ENCODE data around the gene DRD3.

DRD3 gene

DNA sequence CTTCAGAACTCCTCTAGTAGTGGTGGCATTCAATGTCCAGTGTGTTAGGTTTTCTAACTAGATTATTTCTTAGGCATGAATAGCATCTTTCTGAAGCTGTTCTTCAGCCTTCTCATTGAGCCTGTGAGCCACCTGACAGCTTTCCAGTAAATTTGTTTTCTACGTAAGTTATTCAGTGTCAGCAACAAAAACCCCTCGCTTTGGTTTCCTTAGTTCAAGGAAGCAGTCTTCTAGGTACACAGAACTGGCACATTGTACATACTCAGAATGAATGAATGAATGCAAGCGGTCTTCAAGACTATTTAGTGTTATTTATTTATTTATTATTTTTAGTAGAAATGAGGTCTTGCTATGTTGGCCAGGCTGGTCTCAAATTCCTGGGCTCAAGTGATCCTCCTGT is 44.9 kb downstream of the DRD3 start:
- H2AFZ ChIP-seq (ENCODE audit: low read depth) = no peak overlapping the region

DNA sequence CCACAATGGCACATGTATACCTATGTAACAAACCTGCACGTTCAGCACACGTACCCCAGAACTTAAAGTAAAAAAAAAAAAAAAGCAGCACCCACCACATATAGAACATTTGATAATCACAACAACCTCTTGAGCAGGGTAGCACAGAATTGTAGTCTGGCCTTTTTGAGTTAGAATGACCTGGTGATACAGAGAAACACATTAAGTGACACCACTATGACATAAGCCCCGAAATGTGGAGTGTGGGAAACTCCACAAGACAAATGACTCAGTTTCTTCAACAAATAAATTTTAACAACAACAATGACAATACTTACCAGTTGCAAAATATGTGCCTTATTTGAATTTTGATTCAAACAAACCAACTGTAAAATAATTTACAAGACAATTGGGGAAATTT is 46.4 kb downstream of the DRD3 start:
- Histone ChIP-seq H2AFZ (ENCODE audit: low read depth) (no peak overlapping the region), H3K9ac (no peak overlapping the region), H3K27ac (no peak overlapping the region), H3K4me2 (no peak overlapping the region), H4K20me1 (ENCODE audit: insufficient read depth) (no peaks in the 10 kb centered on the region), H3K27me3 (ENCODE audit: insufficient read depth, low read depth) (no peaks in the 10 kb centered on the region), H3K4me1 (ENCODE audit: low read depth, poor library complexity, severe bottlenecking) (no peaks in the 10 kb centered on the region), H3K4me3 (IDR thresholded peaks at IDR 0.05; ENCODE audit: insufficient read depth, low read depth, low read length) (no peak overlapping the region), H3K36me3 (ENCODE audit: insufficient read depth) (no peaks in the 10 kb centered on the region), H3K79me2 (ENCODE audit: insufficient read depth, low read depth) (no peaks in the 10 kb centered on the region)
- TF ChIP-seq, protein P1, sequence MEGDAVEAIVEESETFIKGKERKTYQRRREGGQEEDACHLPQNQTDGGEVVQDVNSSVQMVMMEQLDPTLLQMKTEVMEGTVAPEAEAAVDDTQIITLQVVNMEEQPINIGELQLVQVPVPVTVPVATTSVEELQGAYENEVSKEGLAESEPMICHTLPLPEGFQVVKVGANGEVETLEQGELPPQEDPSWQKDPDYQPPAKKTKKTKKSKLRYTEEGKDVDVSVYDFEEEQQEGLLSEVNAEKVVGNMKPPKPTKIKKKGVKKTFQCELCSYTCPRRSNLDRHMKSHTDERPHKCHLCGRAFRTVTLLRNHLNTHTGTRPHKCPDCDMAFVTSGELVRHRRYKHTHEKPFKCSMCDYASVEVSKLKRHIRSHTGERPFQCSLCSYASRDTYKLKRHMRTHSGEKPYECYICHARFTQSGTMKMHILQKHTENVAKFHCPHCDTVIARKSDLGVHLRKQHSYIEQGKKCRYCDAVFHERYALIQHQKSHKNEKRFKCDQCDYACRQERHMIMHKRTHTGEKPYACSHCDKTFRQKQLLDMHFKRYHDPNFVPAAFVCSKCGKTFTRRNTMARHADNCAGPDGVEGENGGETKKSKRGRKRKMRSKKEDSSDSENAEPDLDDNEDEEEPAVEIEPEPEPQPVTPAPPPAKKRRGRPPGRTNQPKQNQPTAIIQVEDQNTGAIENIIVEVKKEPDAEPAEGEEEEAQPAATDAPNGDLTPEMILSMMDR (conservative IDR thresholded peaks at IDR 0.05; ENCODE audit: low read depth, low read length) = no peak

More for the DNA sequence above, 44.9 kb downstream of the DRD3 start:
- Histone ChIP-seq H3K4me3 (IDR thresholded peaks at IDR 0.05; ENCODE audit: insufficient read depth, low read depth, low read length) (no peak overlapping the region), H3K36me3 (ENCODE audit: insufficient read depth) (no peaks in the 10 kb centered on the region), H3K4me2 (no peak overlapping the region), H3K4me1 (ENCODE audit: low read depth, poor library complexity, severe bottlenecking) (no peaks in the 10 kb centered on the region), H3K27ac (no peak overlapping the region), H3K27me3 (ENCODE audit: insufficient read depth, low read depth) (no peaks in the 10 kb centered on the region), H3K9ac (no peak overlapping the region), H3K79me2 (ENCODE audit: insufficient read depth, low read depth) (no peaks in the 10 kb centered on the region), H4K20me1 (ENCODE audit: insufficient read depth) (no peaks in the 10 kb centered on the region)
- TF ChIP-seq, protein P1 (conservative IDR thresholded peaks at IDR 0.05; ENCODE audit: low read depth, low read length) = no peak

DNA sequence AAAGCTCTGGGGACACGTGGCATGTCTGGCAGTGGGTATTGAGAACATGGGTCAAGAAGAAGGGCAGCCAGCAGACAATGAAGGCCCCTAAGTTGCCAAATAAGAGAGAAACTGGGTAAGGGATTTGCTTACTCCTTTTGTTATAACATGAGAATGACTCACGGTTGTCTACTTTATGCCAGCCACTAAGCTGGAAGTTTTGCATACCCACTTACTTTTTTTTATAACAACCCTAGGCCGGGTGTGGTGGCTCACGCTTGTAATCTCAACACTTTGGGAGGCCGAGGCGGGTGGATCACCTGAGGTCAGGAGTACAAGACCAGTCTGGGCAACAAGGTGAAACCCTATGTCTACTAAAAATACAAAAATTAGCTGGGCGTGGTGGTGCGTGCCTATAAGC is 50.0 kb downstream of the DRD3 start:
- no peak overlapping the region for H2AFZ ChIP-seq (ENCODE audit: low read depth)
- no peak overlapping the region for H3K9ac ChIP-seq
- H3K36me3 ChIP-seq (ENCODE audit: insufficient read depth) = no peaks in the 10 kb centered on the region
- TF ChIP-seq, protein P1 (conservative IDR thresholded peaks at IDR 0.05; ENCODE audit: low read depth, low read length) = no peak
- no peak overlapping the region for H3K27ac ChIP-seq
- H3K4me2 ChIP-seq = no peak overlapping the region
- H4K20me1 ChIP-seq (ENCODE audit: insufficient read depth) = no peaks in the 10 kb centered on the region
- no peak overlapping the region for H3K4me3 ChIP-seq (IDR thresholded peaks at IDR 0.05; ENCODE audit: insufficient read depth, low read depth, low read length)
- no peaks in the 10 kb centered on the region for H3K27me3 ChIP-seq (ENCODE audit: insufficient read depth, low read depth)
- H3K4me1 ChIP-seq (ENCODE audit: low read depth, poor library complexity, severe bottlenecking) = no peaks in the 10 kb centered on the region
- H3K79me2 ChIP-seq (ENCODE audit: insufficient read depth, low read depth) = no peaks in the 10 kb centered on the region

DNA sequence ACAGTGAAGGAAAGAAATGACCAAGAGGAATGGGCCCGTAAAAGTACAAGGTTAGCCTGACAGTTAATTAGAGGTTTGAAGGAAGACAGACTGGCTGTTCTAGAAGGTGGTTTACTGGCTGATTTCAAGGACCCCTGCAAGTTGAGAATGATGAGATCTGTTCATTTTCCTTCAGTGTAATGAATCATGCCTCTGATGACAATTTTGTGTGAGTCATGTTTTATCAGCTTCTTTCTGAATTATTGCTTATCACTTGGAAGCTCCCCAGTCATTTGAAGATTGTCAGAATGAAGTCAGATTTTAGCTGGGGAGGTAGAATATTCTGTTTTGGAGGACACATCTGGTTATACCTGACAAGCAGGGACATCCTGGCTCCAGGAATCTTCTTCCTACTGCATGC is 50.6 kb downstream of the DRD3 start:
- Histone ChIP-seq H2AFZ (ENCODE audit: low read depth) (no peak overlapping the region), H4K20me1 (ENCODE audit: insufficient read depth) (no peaks in the 10 kb centered on the region), H3K36me3 (ENCODE audit: insufficient read depth) (no peaks in the 10 kb centered on the region), H3K27me3 (ENCODE audit: insufficient read depth, low read depth) (no peaks in the 10 kb centered on the region), H3K27ac (no peak overlapping the region), H3K79me2 (ENCODE audit: insufficient read depth, low read depth) (no peaks in the 10 kb centered on the region), H3K4me3 (IDR thresholded peaks at IDR 0.05; ENCODE audit: insufficient read depth, low read depth, low read length) (no peak overlapping the region), H3K4me1 (ENCODE audit: low read depth, poor library complexity, severe bottlenecking) (no peaks in the 10 kb centered on the region), H3K4me2 (no peak overlapping the region), H3K9ac (no peak overlapping the region)
- TF ChIP-seq, protein P1 (conservative IDR thresholded peaks at IDR 0.05; ENCODE audit: low read depth, low read length) = no peak

Data from KMS-11 (cell line).